ENCODE measurements around the gene ZNF709.
"Not testable (repeated sequence)": the region's sequence is repeated elsewhere in the genome, so short reads cannot be mapped to it uniquely, and the experiment has no call there.

ZNF709 gene

GRCh38 chr19:12425888-12426274, 58.7 kb downstream of the ZNF709 start:
- H3K27ac ChIP-seq (ENCODE audit: low read length): no peak overlapping the region

GRCh38 chr19:12425236-12425887, 59.3 kb downstream of the ZNF709 start:
- Histone ChIP-seq H3K27me3 (replicated peaks; ENCODE audit: insufficient read depth, low read length) (no peaks in the 10 kb centered on the region), H4K20me1 (ENCODE audit: insufficient read depth, low read length) (no peaks in the 10 kb centered on the region), H3K4me3 (ENCODE audit: low read length) (no peak overlapping the region), H3K4me1 (ENCODE audit: low read length) (no peaks in the 10 kb centered on the region), H3K9me2 (replicated peaks; ENCODE audit: insufficient read depth, low read length) (no peaks in the 10 kb centered on the region), H3K27ac (ENCODE audit: low read length) (no peak overlapping the region), H3K36me3 (replicated peaks; ENCODE audit: insufficient read depth, low read length) (no peaks in the 10 kb centered on the region), H3F3A (ENCODE audit: insufficient read depth, low read length) (no peaks in the 10 kb centered on the region), H3K9ac (ENCODE audit: low read length) (no peak overlapping the region), H3K9me3 (replicated peaks; ENCODE audit: insufficient read depth, low read length) (no peaks in the 10 kb centered on the region), H2AFZ (ENCODE audit: low read length) (no peak overlapping the region), H3K79me2 (ENCODE audit: low read length) (no peaks in the 10 kb centered on the region), H3K4me2 (ENCODE audit: low read depth, low read length) (no peak overlapping the region)
- no peak for DNase-seq
- TF ChIP-seq CTCF (IDR thresholded peaks at IDR 0.05; ENCODE audit: low read length) (no peak), EZH2phosphoT487 (IDR thresholded peaks at IDR 0.05; ENCODE audit: low read length) (no peak), EZH2 (optimal IDR thresholded peaks at IDR 0.05; ENCODE audit: low read depth, low read length) (no peak)

More at GRCh38 chr19:12425888-12426274, 58.7 kb downstream of the ZNF709 start:
- H3K9ac ChIP-seq (ENCODE audit: low read length): no peak overlapping the region
- DNase-seq: no peak
- no peaks in the 10 kb centered on the region for H3K79me2 ChIP-seq (ENCODE audit: low read length)
- peaks cover under 1% of the 10 kb centered on the region; the same call in 1 of the 2 replicates for H3K36me3 ChIP-seq (replicated peaks; ENCODE audit: insufficient read depth, low read length)
- no peaks in the 10 kb centered on the region for H3K27me3 ChIP-seq (replicated peaks; ENCODE audit: insufficient read depth, low read length)
- H3F3A ChIP-seq (ENCODE audit: insufficient read depth, low read length): no peaks in the 10 kb centered on the region
- no peak overlapping the region for H3K4me3 ChIP-seq (ENCODE audit: low read length)
- H3K9me3 ChIP-seq (replicated peaks; ENCODE audit: insufficient read depth, low read length): no peaks in the 10 kb centered on the region
- no peaks in the 10 kb centered on the region for H4K20me1 ChIP-seq (ENCODE audit: insufficient read depth, low read length)
- TF ChIP-seq EZH2phosphoT487 (IDR thresholded peaks at IDR 0.05; ENCODE audit: low read length): no peak
- no peak for TF ChIP-seq EZH2 (optimal IDR thresholded peaks at IDR 0.05; ENCODE audit: low read depth, low read length)
- no peak for TF ChIP-seq CTCF (IDR thresholded peaks at IDR 0.05; ENCODE audit: low read length)
- no peak overlapping the region for H3K4me2 ChIP-seq (ENCODE audit: low read depth, low read length)
- H3K4me1 ChIP-seq (ENCODE audit: low read length): no peaks in the 10 kb centered on the region
- no peak overlapping the region for H2AFZ ChIP-seq (ENCODE audit: low read length)
- no peaks in the 10 kb centered on the region for H3K9me2 ChIP-seq (replicated peaks; ENCODE audit: insufficient read depth, low read length)

GRCh38 chr19:12417273-12417672, 67.3 kb downstream of the ZNF709 start:
- H3K9me3 ChIP-seq (replicated peaks; ENCODE audit: insufficient read depth, low read length); H3K9me2 ChIP-seq (replicated peaks; ENCODE audit: insufficient read depth, low read length); DNase-seq; H3F3A ChIP-seq (ENCODE audit: insufficient read depth, low read length); H4K20me1 ChIP-seq (ENCODE audit: insufficient read depth, low read length); H3K4me1 ChIP-seq (ENCODE audit: low read length); H3K36me3 ChIP-seq (replicated peaks; ENCODE audit: insufficient read depth, low read length); H3K27ac ChIP-seq (ENCODE audit: low read length); H3K9ac ChIP-seq (ENCODE audit: low read length); H3K4me3 ChIP-seq (ENCODE audit: low read length); H3K27me3 ChIP-seq (replicated peaks; ENCODE audit: insufficient read depth, low read length); H2AFZ ChIP-seq (ENCODE audit: low read length); H3K4me2 ChIP-seq (ENCODE audit: low read depth, low read length); H3K79me2 ChIP-seq (ENCODE audit: low read length): not testable (repeated sequence)

GRCh38 chr19:12411893-12412292, 72.7 kb downstream of the ZNF709 start:
- Histone ChIP-seq H4K20me1 (ENCODE audit: insufficient read depth, low read length) (no peaks in the 10 kb centered on the region), H3K79me2 (ENCODE audit: low read length) (no peaks in the 10 kb centered on the region), H3F3A (ENCODE audit: insufficient read depth, low read length) (no peaks in the 10 kb centered on the region), H3K36me3 (replicated peaks; ENCODE audit: insufficient read depth, low read length) (no peaks in the 10 kb centered on the region), H3K4me3 (ENCODE audit: low read length) (no peak overlapping the region), H3K4me1 (ENCODE audit: low read length) (no peaks in the 10 kb centered on the region), H3K4me2 (ENCODE audit: low read depth, low read length) (no peak overlapping the region), H3K9me3 (replicated peaks; ENCODE audit: insufficient read depth, low read length) (no peaks in the 10 kb centered on the region), H3K27me3 (replicated peaks; ENCODE audit: insufficient read depth, low read length) (no peaks in the 10 kb centered on the region), H2AFZ (ENCODE audit: low read length) (no peak overlapping the region), H3K9me2 (replicated peaks; ENCODE audit: insufficient read depth, low read length) (no peaks in the 10 kb centered on the region), H3K9ac (ENCODE audit: low read length) (no peak overlapping the region), H3K27ac (ENCODE audit: low read length) (no peak overlapping the region)
- TF ChIP-seq EZH2 (optimal IDR thresholded peaks at IDR 0.05; ENCODE audit: low read depth, low read length) (no peak), CTCF (IDR thresholded peaks at IDR 0.05; ENCODE audit: low read length) (no peak), EZH2phosphoT487 (IDR thresholded peaks at IDR 0.05; ENCODE audit: low read length) (no peak)
- DNase-seq: no peak

All from MM.1S (cell line).